BLaER1 treated with 17β-estradiol and CSF1 and Interleukin-3, amounts not matched to agents 10 nM and 100 nM (cell line): ENCODE data around the gene SIX5.

Source experiments
- H3K27ac ChIP-seq, 11 experiments: shearing (Covaris generic); formaldehyde crosslinking; 2 replicates each; pipeline ENCODE4 v1.8.1; 2022
- H3K27me3 ChIP-seq, 11 experiments: shearing (Covaris generic); formaldehyde crosslinking; 2 replicates each; pipeline ENCODE4 v1.8.1; 2022
- H3K36me3 ChIP-seq, 11 experiments: shearing (Covaris generic); formaldehyde crosslinking; 2 replicates each; pipeline ENCODE4 v1.8.1; 2022
- H3K4me1 ChIP-seq, 10 experiments: shearing (Covaris generic); formaldehyde crosslinking; 2 replicates each; pipeline ENCODE4 v1.8.1; 2022
- H3K4me2 ChIP-seq, 11 experiments: shearing (Covaris generic); formaldehyde crosslinking; 2 replicates each; pipeline ENCODE4 v1.8.1; 2022
- H3K4me3 ChIP-seq, 10 experiments: shearing (Covaris generic); formaldehyde crosslinking; 2 replicates each; pipeline ENCODE4 v1.8.1; 2022
- H3K9ac ChIP-seq, 11 experiments: shearing (Covaris generic); formaldehyde crosslinking; 2 replicates each; pipeline ENCODE4 v1.8.1; 2022
- H3K9me3 ChIP-seq, 11 experiments: shearing (Covaris generic); formaldehyde crosslinking; replicated peaks in 1 of 11; 2 replicates each; pipeline ENCODE4 v1.8.1; 2022
- H4K20me1 ChIP-seq, 11 experiments: shearing (Covaris generic); formaldehyde crosslinking; 2 replicates each; pipeline ENCODE4 v1.8.1; 2022
- Cebpa-rat ChIP-seq, 11 experiments: shearing (Covaris generic); IDR thresholded peaks; 2 replicates each; pipeline ENCODE4 v1.8.1; 2022

SIX5 gene

GRCh38 chr19:45781214-45782161 is 12.4 kb upstream of the SIX5 start:
- no peak overlapping the region for H3K9ac ChIP-seq
- H3K27me3 ChIP-seq, result peaks cover 7 to 98% (median 31%) of the 10 kb centered on the region in 11 experiments; a peak in 17 of 22 replicates
- peaks cover 12 to 49% (median 27%) of the 10 kb centered on the region in 11 experiments for H3K36me3 ChIP-seq
- H3K27ac ChIP-seq, result no peak overlapping the region
- peaks cover 68 to 100% (median 93%) of the 10 kb centered on the region in 11 experiments for H4K20me1 ChIP-seq
- H3K4me1 ChIP-seq, result peaks cover 23 to 41% (median 33%) of the 10 kb centered on the region in 10 experiments
- H3K4me3 ChIP-seq, result no peak overlapping the region
- TF ChIP-seq Cebpa-rat (IDR thresholded peaks at IDR 0.05), result no peak
- H3K9me3 ChIP-seq, result no peaks in the 10 kb centered on the region
- H3K4me2 ChIP-seq, result peak overlapping the region; percentile 2 to 75 (median 51); a peak in 15 of 22 replicates

- H3K9me3 ChIP-seq, result no peaks in the 10 kb centered on the region
- no peak overlapping the region for H3K27ac ChIP-seq
- no peak for TF ChIP-seq Cebpa-rat (IDR thresholded peaks at IDR 0.05)
- no peak overlapping the region for H3K4me3 ChIP-seq
- H3K36me3 ChIP-seq, result peaks cover 3 to 43% (median 19%) of the 10 kb centered on the region in 11 experiments; a peak in 20 of 22 replicates
- H3K4me1 ChIP-seq, result peaks cover 23 to 41% (median 33%) of the 10 kb centered on the region in 10 experiments
- H4K20me1 ChIP-seq, result peaks cover 60 to 95% (median 86%) of the 10 kb centered on the region in 11 experiments
- peak overlapping the region; percentile 2 to 75 (median 51); a peak in 15 of 22 replicates for H3K4me2 ChIP-seq
- H3K27me3 ChIP-seq, result peaks cover 7 to 93% (median 29%) of the 10 kb centered on the region in 11 experiments; a peak in 17 of 22 replicates
- H3K9ac ChIP-seq, result no peak overlapping the region
These were observed 11.6 kb upstream of the SIX5 start for GRCh38 chr19:45780448-45781213.

- H3K36me3 ChIP-seq, result peaks cover 0 to 38% (median 15%) of the 10 kb centered on the region in 11 experiments; a peak in 13 of 22 replicates
- peaks cover 23 to 41% (median 33%) of the 10 kb centered on the region in 10 experiments for H3K4me1 ChIP-seq
- no peak overlapping the region for H3K4me3 ChIP-seq
- peaks cover 6 to 89% (median 24%) of the 10 kb centered on the region in 11 experiments; a peak in 17 of 22 replicates for H3K27me3 ChIP-seq
- peak overlapping the region in 6 of 11 experiments; percentile 73 to 95 (median 86); a peak in 8 of 22 replicates for H3K4me2 ChIP-seq
- H3K9me3 ChIP-seq, result no peaks in the 10 kb centered on the region
- H3K27ac ChIP-seq, result no peak overlapping the region
- peaks cover 54 to 91% (median 81%) of the 10 kb centered on the region in 11 experiments for H4K20me1 ChIP-seq
- no peak for TF ChIP-seq Cebpa-rat (IDR thresholded peaks at IDR 0.05)
- no peak overlapping the region for H3K9ac ChIP-seq
These were observed 11.0 kb upstream of the SIX5 start for GRCh38 chr19:45780146-45780447.

GRCh38 chr19:45779231-45780145 is 10.4 kb upstream of the SIX5 start:
- TF ChIP-seq Cebpa-rat (IDR thresholded peaks at IDR 0.05), result no peak
- Histone ChIP-seq H3K4me1 (peaks cover 23 to 41% (median 33%) of the 10 kb centered on the region in 10 experiments), H4K20me1 (peaks cover 48 to 91% (median 77%) of the 10 kb centered on the region in 11 experiments), H3K36me3 (peaks cover 0 to 38% (median 15%) of the 10 kb centered on the region in 11 experiments; a peak in 12 of 22 replicates), H3K4me3 (peak overlapping the region in 7 of 10 experiments; percentile 9 to 51 (median 27); a peak in 7 of 20 replicates), H3K27me3 (peaks cover 6 to 89% (median 18%) of the 10 kb centered on the region in 11 experiments; a peak in 17 of 22 replicates), H3K9me3 (no peaks in the 10 kb centered on the region), H3K9ac (peak overlapping the region in 4 of 11 experiments; percentile 27 to 49 (median 33); a peak in 2 of 22 replicates), H3K4me2 (peak overlapping the region; percentile 61 to 95 (median 80)), H3K27ac (no peak overlapping the region)

- Histone ChIP-seq H3K27me3 (peaks cover 6 to 89% (median 17%) of the 10 kb centered on the region in 11 experiments; a peak in 17 of 22 replicates), H3K9ac (no peak overlapping the region), H3K4me3 (no peak overlapping the region), H3K4me1 (peaks cover 25 to 42% (median 39%) of the 10 kb centered on the region in 10 experiments), H3K9me3 (no peaks in the 10 kb centered on the region), H4K20me1 (peaks cover 37 to 90% (median 66%) of the 10 kb centered on the region in 11 experiments), H3K4me2 (peak overlapping the region in 9 of 11 experiments; percentile 61 to 95 (median 85); a peak in 16 of 22 replicates), H3K36me3 (peaks cover 0 to 32% (median 15%) of the 10 kb centered on the region in 11 experiments; a peak in 12 of 22 replicates), H3K27ac (no peak overlapping the region)
- TF ChIP-seq Cebpa-rat (IDR thresholded peaks at IDR 0.05), result no peak
These were observed 9.1 kb upstream of the SIX5 start for GRCh38 chr19:45778010-45778661.

- TF ChIP-seq Cebpa-rat (IDR thresholded peaks at IDR 0.05), result no peak
- peaks cover 0 to 36% (median 15%) of the 10 kb centered on the region in 11 experiments; a peak in 12 of 22 replicates for H3K36me3 ChIP-seq
- peaks cover 6 to 90% (median 17%) of the 10 kb centered on the region in 11 experiments; a peak in 17 of 22 replicates for H3K27me3 ChIP-seq
These were observed 8.4 kb upstream of the SIX5 start for GRCh38 chr19:45777395-45777961.

GRCh38 chr19:45774765-45775164 is 5.7 kb upstream of the SIX5 start:
- Histone ChIP-seq H3K9me3 (no peaks in the 10 kb centered on the region), H3K27me3 (peaks cover 0 to 81% (median 1%) of the 10 kb centered on the region in 11 experiments; a peak in 14 of 22 replicates), H4K20me1 (peaks cover 34 to 90% (median 63%) of the 10 kb centered on the region in 11 experiments), H3K4me1 (peaks cover 16 to 56% (median 51%) of the 10 kb centered on the region in 10 experiments), H3K27ac (no peak overlapping the region), H3K9ac (no peak overlapping the region), H3K4me3 (no peak overlapping the region), H3K4me2 (no peak overlapping the region; a peak in 1 of 22 replicates), H3K36me3 (peaks cover 0 to 41% (median 15%) of the 10 kb centered on the region in 11 experiments; a peak in 12 of 22 replicates)
- no peak for TF ChIP-seq Cebpa-rat (IDR thresholded peaks at IDR 0.05)

More at GRCh38 chr19:45777395-45777961, 8.4 kb upstream of the SIX5 start:
- H3K4me2 ChIP-seq, result no peak overlapping the region
- peaks cover 40 to 90% (median 69%) of the 10 kb centered on the region in 11 experiments for H4K20me1 ChIP-seq
- H3K4me1 ChIP-seq, result peaks cover 29 to 49% (median 45%) of the 10 kb centered on the region in 10 experiments
- no peaks in the 10 kb centered on the region for H3K9me3 ChIP-seq
- no peak overlapping the region for H3K4me3 ChIP-seq
- H3K9ac ChIP-seq, result no peak overlapping the region
- H3K27ac ChIP-seq, result no peak overlapping the region
